Measurements from ENCODE around the gene FKBP5. TPM values are rescaled to one million over a fixed set of nuclear protein-coding genes. Genes with fewer than 3 reads are reported as not detected.

The FKBP5 gene
- total and polyA plus RNA-seq, 10 of the 15 experiments (the other 5 are each of a cell fraction or from before 2014, with no cell fraction given): 29.0 to 123 (median 62.3) TPM

DNA sequence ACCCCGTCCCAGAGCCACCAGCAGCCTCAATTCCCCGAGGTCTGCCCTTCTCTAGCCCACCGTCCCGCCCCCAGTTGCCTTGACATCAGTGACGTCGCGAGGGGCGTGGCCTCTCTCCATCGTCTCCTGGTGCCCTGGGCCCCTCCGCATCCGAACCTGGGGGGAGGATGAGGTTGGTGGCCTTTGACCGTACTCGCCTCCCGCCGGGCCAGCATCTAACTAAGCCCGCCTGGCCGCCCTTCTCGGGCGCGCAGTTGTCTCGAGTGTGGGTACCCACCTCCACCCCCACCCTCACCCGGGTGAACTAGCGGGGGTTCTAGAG lies 42.7 kb upstream of the FKBP5 start (continued):
- TF ChIP-seq TCF12 (IDR thresholded peaks at IDR 0.05; ENCODE audit: low read depth, low read length) (no peak), MEF2A (IDR thresholded peaks at IDR 0.05; ENCODE audit: insufficient read depth, low read depth, low read length) (no peak), CREM (IDR thresholded peaks at IDR 0.05; ENCODE audit: low read depth) (peak; percentile 82), CHD4 (IDR thresholded peaks at IDR 0.05) (no peak), POLR2A (IDR thresholded peaks at IDR 0.05; ENCODE audit: low read depth, low read length) (peak; percentile 88), STAT3 (IDR thresholded peaks at IDR 0.05; ENCODE audit: low read depth, low read length) (no peak), BMI1 (IDR thresholded peaks at IDR 0.05; ENCODE audit: borderline replicate concordance) (peak; percentile 72; the same call in 1 of the 2 replicates), POLR2AphosphoS5 (IDR thresholded peaks at IDR 0.05; ENCODE audit: low read length) (peak; percentile 61; the same call in 1 of the 2 replicates), E2F8 (IDR thresholded peaks at IDR 0.05; ENCODE audit: low read depth, partially characterized antibody) (no peak), CREB1 (IDR thresholded peaks at IDR 0.05; ENCODE audit: low read depth) (peak; percentile 88), ESRRA (IDR thresholded peaks at IDR 0.05; ENCODE audit: low read length) (no peak), TCF3 (IDR thresholded peaks at IDR 0.05; ENCODE audit: borderline replicate concordance, insufficient read depth, low read depth, low read length) (peak; percentile 53; the same call in 1 of the 2 replicates)
- TF ChIP-seq, protein P1, sequence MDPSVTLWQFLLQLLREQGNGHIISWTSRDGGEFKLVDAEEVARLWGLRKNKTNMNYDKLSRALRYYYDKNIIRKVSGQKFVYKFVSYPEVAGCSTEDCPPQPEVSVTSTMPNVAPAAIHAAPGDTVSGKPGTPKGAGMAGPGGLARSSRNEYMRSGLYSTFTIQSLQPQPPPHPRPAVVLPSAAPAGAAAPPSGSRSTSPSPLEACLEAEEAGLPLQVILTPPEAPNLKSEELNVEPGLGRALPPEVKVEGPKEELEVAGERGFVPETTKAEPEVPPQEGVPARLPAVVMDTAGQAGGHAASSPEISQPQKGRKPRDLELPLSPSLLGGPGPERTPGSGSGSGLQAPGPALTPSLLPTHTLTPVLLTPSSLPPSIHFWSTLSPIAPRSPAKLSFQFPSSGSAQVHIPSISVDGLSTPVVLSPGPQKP (IDR thresholded peaks at IDR 0.05; ENCODE audit: low read depth, low read length): no peak
- TF ChIP-seq, protein P2, sequence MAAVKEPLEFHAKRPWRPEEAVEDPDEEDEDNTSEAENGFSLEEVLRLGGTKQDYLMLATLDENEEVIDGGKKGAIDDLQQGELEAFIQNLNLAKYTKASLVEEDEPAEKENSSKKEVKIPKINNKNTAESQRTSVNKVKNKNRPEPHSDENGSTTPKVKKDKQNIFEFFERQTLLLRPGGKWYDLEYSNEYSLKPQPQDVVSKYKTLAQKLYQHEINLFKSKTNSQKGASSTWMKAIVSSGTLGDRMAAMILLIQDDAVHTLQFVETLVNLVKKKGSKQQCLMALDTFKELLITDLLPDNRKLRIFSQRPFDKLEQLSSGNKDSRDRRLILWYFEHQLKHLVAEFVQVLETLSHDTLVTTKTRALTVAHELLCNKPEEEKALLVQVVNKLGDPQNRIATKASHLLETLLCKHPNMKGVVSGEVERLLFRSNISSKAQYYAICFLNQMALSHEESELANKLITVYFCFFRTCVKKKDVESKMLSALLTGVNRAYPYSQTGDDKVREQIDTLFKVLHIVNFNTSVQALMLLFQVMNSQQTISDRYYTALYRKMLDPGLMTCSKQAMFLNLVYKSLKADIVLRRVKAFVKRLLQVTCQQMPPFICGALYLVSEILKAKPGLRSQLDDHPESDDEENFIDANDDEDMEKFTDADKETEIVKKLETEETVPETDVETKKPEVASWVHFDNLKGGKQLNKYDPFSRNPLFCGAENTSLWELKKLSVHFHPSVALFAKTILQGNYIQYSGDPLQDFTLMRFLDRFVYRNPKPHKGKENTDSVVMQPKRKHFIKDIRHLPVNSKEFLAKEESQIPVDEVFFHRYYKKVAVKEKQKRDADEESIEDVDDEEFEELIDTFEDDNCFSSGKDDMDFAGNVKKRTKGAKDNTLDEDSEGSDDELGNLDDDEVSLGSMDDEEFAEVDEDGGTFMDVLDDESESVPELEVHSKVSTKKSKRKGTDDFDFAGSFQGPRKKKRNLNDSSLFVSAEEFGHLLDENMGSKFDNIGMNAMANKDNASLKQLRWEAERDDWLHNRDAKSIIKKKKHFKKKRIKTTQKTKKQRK (IDR thresholded peaks at IDR 0.05; ENCODE audit: low read depth, low read length): no peak

Measured in GM12878 (cell line).